ENCODE results near the gene SNTG2.
A peak's percentile ranks its signal among the peaks of the same experiment; 100 is the strongest.

SNTG2 gene

GRCh38 chr2:1282552-1282951, 331.9 kb downstream of the SNTG2 start:
- DNase-seq (no peak), ATAC-seq (replicated peaks) (no peak)
- peaks cover 0 to 6% of the 10 kb centered on the region in 2 donors for H3K4me1 Mint-ChIP-seq
- H3K4me3 Mint-ChIP-seq, result no peak overlapping the region
- H3K9me3 Mint-ChIP-seq, result no peaks in the 10 kb centered on the region
- H3K27ac Mint-ChIP-seq, result no peak overlapping the region
- H3K36me3 Mint-ChIP-seq, result peaks cover 0 to 2% of the 10 kb centered on the region in 2 donors
- H3K27me3 Mint-ChIP-seq, result no peaks in the 10 kb centered on the region

- ATAC-seq (replicated peaks), result no peak
- Mint-ChIP-seq H3K4me1 (peaks cover 0 to 6% of the 10 kb centered on the region in 2 donors), H3K36me3 (peaks cover 0 to 2% of the 10 kb centered on the region in 2 donors), H3K27me3 (no peaks in the 10 kb centered on the region), H3K9me3 (no peaks in the 10 kb centered on the region), H3K27ac (no peak overlapping the region), H3K4me3 (no peak overlapping the region)
- DNase-seq, result no peak
Measured at GRCh38 chr2:1283020-1283801, 332.6 kb downstream of the SNTG2 start.

- Mint-ChIP-seq H3K4me3 (no peak overlapping the region), H3K4me1 (peaks cover 0 to 6% of the 10 kb centered on the region in 2 donors), H3K27me3 (no peaks in the 10 kb centered on the region), H3K9me3 (no peaks in the 10 kb centered on the region), H3K27ac (no peak overlapping the region), H3K36me3 (peaks cover 0 to 2% of the 10 kb centered on the region in 2 donors)
- ATAC-seq (replicated peaks), result no peak
- DNase-seq, result no peak
Measured at GRCh38 chr2:1283871-1284270, 333.2 kb downstream of the SNTG2 start.

DNA sequence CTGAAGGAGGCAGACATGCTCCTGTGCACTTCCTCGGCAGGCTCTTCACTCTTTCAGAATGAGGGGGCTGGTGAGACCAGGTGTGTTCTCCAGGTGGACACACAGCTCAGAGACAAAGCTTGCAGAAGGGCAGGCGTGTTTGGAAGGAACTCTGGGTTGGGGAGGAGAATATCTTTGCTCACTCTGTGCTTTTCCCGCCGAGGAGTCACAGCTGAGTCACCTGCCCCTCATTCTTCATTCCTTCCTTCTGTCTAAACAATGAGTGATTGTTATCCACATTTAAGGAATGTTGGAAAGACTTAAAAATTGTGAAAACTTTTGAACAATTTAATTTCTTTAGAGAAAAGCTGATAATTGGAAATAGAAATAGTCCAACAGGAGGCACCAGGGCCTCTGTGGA, 336.3 kb downstream of the SNTG2 start:
- Mint-ChIP-seq H3K4me3 (no peak overlapping the region), H3K9me3 (no peaks in the 10 kb centered on the region), H3K27ac (no peak overlapping the region), H3K36me3 (peaks cover 0 to 2% of the 10 kb centered on the region in 2 donors), H3K27me3 (no peaks in the 10 kb centered on the region), H3K4me1 (peaks cover 2 to 6% of the 10 kb centered on the region in 2 donors)
- ATAC-seq (replicated peaks) (no peak), DNase-seq (no peak)

GRCh38 chr2:1287427-1287826, 336.8 kb downstream of the SNTG2 start:
- Mint-ChIP-seq H3K4me1 (peaks cover 2 to 6% of the 10 kb centered on the region in 2 donors), H3K4me3 (no peak overlapping the region), H3K27me3 (no peaks in the 10 kb centered on the region), H3K9me3 (peaks cover 0 to 2% of the 10 kb centered on the region in 2 donors), H3K27ac (no peak overlapping the region), H3K36me3 (peaks cover 0 to 2% of the 10 kb centered on the region in 2 donors)
- no peak for ATAC-seq (replicated peaks)
- no peak for DNase-seq

- Mint-ChIP-seq H3K4me3 (no peak overlapping the region), H3K36me3 (peaks cover 0 to 2% of the 10 kb centered on the region in 2 donors), H3K27ac (no peak overlapping the region), H3K27me3 (peaks cover 9 to 12% of the 10 kb centered on the region in 2 donors), H3K9me3 (peaks cover 0 to 7% of the 10 kb centered on the region in 2 donors), H3K4me1 (peaks cover 0 to 4% of the 10 kb centered on the region in 2 donors)
- DNase-seq (no peak), ATAC-seq (replicated peaks) (no peak)
Measured at GRCh38 chr2:1294900-1295299, 344.3 kb downstream of the SNTG2 start.

DNA sequence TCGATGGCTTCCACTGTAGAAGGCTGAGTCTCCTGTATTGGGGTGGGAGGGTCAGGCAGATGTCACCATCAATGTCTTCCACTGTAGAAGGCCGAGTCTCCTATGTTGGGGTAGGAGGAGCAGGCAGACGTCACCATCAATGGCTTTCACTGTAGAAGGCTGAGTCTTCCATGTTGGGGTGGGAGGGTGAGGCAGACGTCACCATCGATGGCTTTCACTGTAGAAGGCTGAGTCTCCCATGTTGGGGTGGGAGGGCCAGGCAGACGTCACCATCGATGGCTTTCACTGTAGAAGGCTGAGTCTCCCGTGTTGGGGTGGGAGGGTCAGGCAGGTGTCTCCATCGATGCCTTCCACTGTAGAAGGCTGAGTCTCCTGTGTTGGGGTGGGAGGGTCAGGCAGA, 345.1 kb downstream of the SNTG2 start:
- ATAC-seq (replicated peaks) (no peak), DNase-seq (no peak)
- H3K4me1 Mint-ChIP-seq, result no peaks in the 10 kb centered on the region
- no peak overlapping the region for H3K4me3 Mint-ChIP-seq
- H3K36me3 Mint-ChIP-seq, result peaks cover 0 to 2% of the 10 kb centered on the region in 2 donors
- H3K27me3 Mint-ChIP-seq, result peaks cover 9 to 12% of the 10 kb centered on the region in 2 donors
- peaks cover 0 to 7% of the 10 kb centered on the region in 2 donors for H3K9me3 Mint-ChIP-seq
- no peak overlapping the region for H3K27ac Mint-ChIP-seq

DNA sequence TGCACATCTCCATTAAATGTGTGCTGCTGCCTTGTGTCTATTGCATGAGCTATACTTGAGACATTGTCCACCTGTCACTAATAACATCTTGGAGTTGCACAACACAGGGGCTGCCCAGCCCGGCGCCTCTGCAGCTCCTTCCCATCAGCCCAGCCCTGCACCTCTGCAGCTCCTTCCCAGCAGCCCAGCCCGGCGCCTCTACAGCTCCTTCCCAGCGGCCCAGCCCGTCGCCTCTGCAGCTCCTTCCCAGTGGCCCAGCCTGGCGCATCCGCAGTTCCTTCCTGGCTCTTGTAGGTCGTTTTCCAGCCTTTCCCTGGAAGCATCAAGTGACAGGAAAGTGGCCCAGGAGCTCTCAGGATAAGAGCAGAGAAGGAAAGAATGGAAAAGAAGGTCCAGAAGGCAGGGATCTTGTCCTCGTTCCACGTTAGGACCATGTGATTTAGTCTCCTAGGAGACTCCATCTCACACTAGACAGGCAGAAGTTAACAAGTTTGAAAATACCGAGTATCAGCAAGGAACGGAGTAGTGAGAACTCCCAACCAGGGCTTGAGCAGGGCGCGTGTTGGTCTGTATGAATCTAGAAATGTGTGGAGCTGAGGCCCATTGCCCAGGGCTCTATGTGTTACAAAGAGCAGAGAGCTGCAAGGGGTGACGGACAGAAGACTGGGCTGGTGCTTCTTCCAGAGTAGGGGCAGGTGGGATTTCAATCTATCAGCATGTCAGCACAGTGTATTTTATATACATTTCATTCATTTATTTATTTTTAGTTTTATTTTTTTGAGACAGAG, 346.9 kb downstream of the SNTG2 start:
- Mint-ChIP-seq H3K27ac (no peak overlapping the region), H3K27me3 (peaks cover 9 to 12% of the 10 kb centered on the region in 2 donors), H3K4me3 (no peak overlapping the region), H3K36me3 (peaks cover 0 to 2% of the 10 kb centered on the region in 2 donors), H3K9me3 (peaks cover 0 to 4% of the 10 kb centered on the region in 2 donors), H3K4me1 (peaks cover 2 to 4% of the 10 kb centered on the region in 2 donors)
- DNase-seq (no peak), ATAC-seq (replicated peaks) (no peak)

DNA sequence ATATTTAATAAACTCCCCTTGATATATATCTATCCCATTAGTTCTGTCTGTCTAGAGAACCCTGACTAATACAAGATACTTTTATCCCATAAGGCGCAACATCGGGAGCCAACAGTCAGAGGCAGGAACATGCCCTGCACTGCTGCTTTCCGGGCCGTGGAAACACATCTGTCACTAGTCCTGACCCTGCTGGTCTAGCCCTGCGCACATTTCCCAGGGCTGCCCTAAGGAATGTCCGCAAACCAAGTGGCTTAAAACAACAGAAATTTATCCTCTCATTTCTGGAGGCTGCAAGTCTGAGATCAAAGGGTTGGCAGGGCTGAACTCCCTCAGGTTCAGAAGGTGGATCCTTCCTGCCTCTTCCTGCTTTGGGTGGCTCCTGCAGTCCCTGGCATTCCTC, 348.4 kb downstream of the SNTG2 start:
- no peak overlapping the region for H3K4me3 Mint-ChIP-seq
- no peaks in the 10 kb centered on the region for H3K9me3 Mint-ChIP-seq
- no peak overlapping the region for H3K27ac Mint-ChIP-seq
- DNase-seq (no peak), ATAC-seq (replicated peaks) (no peak)
- peaks cover 0 to 2% of the 10 kb centered on the region in 2 donors for H3K36me3 Mint-ChIP-seq
- peaks cover 9 to 12% of the 10 kb centered on the region in 2 donors for H3K27me3 Mint-ChIP-seq
- peaks cover 10 to 19% of the 10 kb centered on the region in 2 donors for H3K4me1 Mint-ChIP-seq

GRCh38 chr2:1300284-1300683, 349.6 kb downstream of the SNTG2 start:
- no peak for DNase-seq
- Mint-ChIP-seq H3K36me3 (peaks cover 0 to 2% of the 10 kb centered on the region in 2 donors), H3K9me3 (no peaks in the 10 kb centered on the region), H3K4me1 (peaks cover 12 to 22% of the 10 kb centered on the region in 2 donors), H3K27me3 (peaks cover 9 to 12% of the 10 kb centered on the region in 2 donors), H3K4me3 (no peak overlapping the region), H3K27ac (no peak overlapping the region)
- no peak for ATAC-seq (replicated peaks)

DNA sequence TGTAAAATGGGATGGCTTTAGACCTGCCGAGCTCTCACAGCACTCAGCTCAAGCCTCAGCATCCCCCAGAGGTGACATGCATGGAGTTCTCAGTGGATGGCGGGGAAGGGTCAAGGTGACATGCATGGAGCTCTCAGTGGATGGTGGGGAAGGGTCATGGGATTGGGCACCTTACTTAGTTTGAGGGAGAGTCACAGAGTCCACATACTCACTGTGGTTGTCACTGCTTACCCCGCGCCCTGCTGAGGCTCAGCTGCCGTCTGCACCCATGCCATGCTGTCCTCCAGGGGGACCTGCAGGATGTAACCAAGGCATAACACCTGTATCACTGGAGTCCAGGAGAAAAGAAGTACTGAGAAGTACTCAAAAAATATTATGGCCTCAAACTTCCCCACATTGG, 350.4 kb downstream of the SNTG2 start:
- peaks cover 16 to 23% of the 10 kb centered on the region in 2 donors for H3K4me1 Mint-ChIP-seq
- H3K9me3 Mint-ChIP-seq, result no peaks in the 10 kb centered on the region
- H3K27ac Mint-ChIP-seq, result no peak overlapping the region
- no peak for ATAC-seq (replicated peaks)
- H3K36me3 Mint-ChIP-seq, result peaks cover 0 to 2% of the 10 kb centered on the region in 2 donors
- H3K27me3 Mint-ChIP-seq, result peaks cover 9% of the 10 kb centered on the region in 2 donors
- DNase-seq, result no peak
- no peak overlapping the region for H3K4me3 Mint-ChIP-seq

DNA sequence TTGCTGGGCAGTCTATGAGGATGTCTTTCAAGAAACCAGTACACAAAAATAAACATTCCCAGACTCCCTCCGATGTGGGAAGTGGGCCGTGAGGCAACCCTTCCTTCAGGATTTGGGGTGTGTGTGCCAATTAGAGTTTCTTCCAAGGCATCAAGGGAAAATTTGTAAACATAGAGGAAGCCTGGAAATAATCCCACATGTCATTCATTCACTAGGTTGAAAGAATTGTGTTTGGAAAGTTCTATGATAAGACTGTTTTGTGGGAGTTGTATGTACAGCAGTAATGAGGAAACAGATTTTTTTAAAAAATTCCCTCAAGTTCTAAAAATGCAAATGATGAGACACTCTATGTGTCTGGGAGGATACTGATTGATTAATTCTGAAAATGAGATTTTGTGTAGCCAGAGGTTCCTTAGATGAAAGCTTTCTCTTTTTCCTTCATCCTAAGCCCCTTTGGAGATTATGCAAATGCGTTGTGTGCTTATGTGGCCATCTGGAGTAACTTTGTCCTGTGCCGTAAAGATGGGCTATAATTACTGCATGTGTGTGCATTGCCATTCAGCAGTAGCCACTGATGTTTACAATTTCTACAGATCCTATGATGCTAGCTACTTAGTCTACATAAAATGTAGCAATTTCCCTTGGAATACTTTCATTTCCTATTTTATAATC, 354.8 kb downstream of the SNTG2 start:
- Mint-ChIP-seq H3K36me3 (peaks cover 2 to 3% of the 10 kb centered on the region in 2 donors), H3K4me1 (peaks cover 25 to 29% of the 10 kb centered on the region in 2 donors), H3K27ac (no peak overlapping the region), H3K27me3 (peaks cover 0 to 11% of the 10 kb centered on the region in 2 donors), H3K9me3 (no peaks in the 10 kb centered on the region), H3K4me3 (no peak overlapping the region)
- no peak for DNase-seq
- ATAC-seq (replicated peaks), result peak in 1 of 2 donors; percentile 25

- DNase-seq, result no peak
- Mint-ChIP-seq H3K36me3 (peaks cover 2 to 3% of the 10 kb centered on the region in 2 donors), H3K4me3 (no peak overlapping the region), H3K27ac (no peak overlapping the region), H3K4me1 (peaks cover 25 to 29% of the 10 kb centered on the region in 2 donors), H3K9me3 (no peaks in the 10 kb centered on the region), H3K27me3 (peaks cover 0 to 11% of the 10 kb centered on the region in 2 donors)
- no peak for ATAC-seq (replicated peaks)
Measured at GRCh38 chr2:1306014-1306686, 355.5 kb downstream of the SNTG2 start.

Measured in stimulated activated naive B cell treated with anti-CD40 and anti-IgM and Interleukin-4, amounts not matched to agents 10 μg/mL and 1 μg/mL and 100 μg/mL, for 72 hours (primary cell).